ENCODE measurements around the gene GLG1. TPM values are rescaled to one million over a fixed set of nuclear protein-coding genes. Genes with fewer than 3 reads are reported as not detected.
A peak's percentile ranks its signal among the peaks of the same experiment; 100 is the strongest.

The GLG1 gene
- total RNA-seq, 1 donor from 2014 or later: 153 TPM

- no peak for DNase-seq (ENCODE audit: low spot score)
- Mint-ChIP-seq H3K4me3 (ENCODE audit: unreplicated experiment) (peak overlapping the region; percentile 74), H3K9me3 (ENCODE audit: unreplicated experiment) (no peaks in the 10 kb centered on the region), H3K4me1 (ENCODE audit: unreplicated experiment) (peaks cover 2% of the 10 kb centered on the region), H3K27ac (ENCODE audit: unreplicated experiment) (peak overlapping the region; percentile 83), H3K27me3 (ENCODE audit: unreplicated experiment) (peaks cover 6% of the 10 kb centered on the region), H3K36me3 (ENCODE audit: low read depth, unreplicated experiment) (peaks cover 44% of the 10 kb centered on the region)
- TF ChIP-seq CTCF (IDR thresholded peaks at IDR 0.05; ENCODE audit: unreplicated experiment): no peak
These were observed 151.7 kb downstream of the GLG1 start for GRCh38 chr16:74455213-74455612.

GRCh38 chr16:74451951-74452758 lies 154.8 kb downstream of the GLG1 start:
- Mint-ChIP-seq H3K4me1 (ENCODE audit: unreplicated experiment) (peaks cover 13% of the 10 kb centered on the region), H3K36me3 (ENCODE audit: low read depth, unreplicated experiment) (peaks cover 39% of the 10 kb centered on the region)

GRCh38 chr16:74450967-74451760 lies 155.8 kb downstream of the GLG1 start:
- H3K4me3 Mint-ChIP-seq (ENCODE audit: unreplicated experiment): no peak overlapping the region
- no peak overlapping the region for H3K27ac Mint-ChIP-seq (ENCODE audit: unreplicated experiment)
- peaks cover 13% of the 10 kb centered on the region for H3K4me1 Mint-ChIP-seq (ENCODE audit: unreplicated experiment)
- DNase-seq (ENCODE audit: low spot score): no peak
- TF ChIP-seq CTCF (IDR thresholded peaks at IDR 0.05; ENCODE audit: unreplicated experiment): no peak
- peaks cover 6% of the 10 kb centered on the region for H3K27me3 Mint-ChIP-seq (ENCODE audit: unreplicated experiment)
- H3K9me3 Mint-ChIP-seq (ENCODE audit: unreplicated experiment): no peaks in the 10 kb centered on the region
- peaks cover 43% of the 10 kb centered on the region for H3K36me3 Mint-ChIP-seq (ENCODE audit: low read depth, unreplicated experiment)

More at GRCh38 chr16:74451951-74452758, 154.8 kb downstream of the GLG1 start:
- peak overlapping the region; percentile 37 for H3K4me3 Mint-ChIP-seq (ENCODE audit: unreplicated experiment)
- no peak overlapping the region for H3K27ac Mint-ChIP-seq (ENCODE audit: unreplicated experiment)
- H3K9me3 Mint-ChIP-seq (ENCODE audit: unreplicated experiment): no peaks in the 10 kb centered on the region
- TF ChIP-seq CTCF (IDR thresholded peaks at IDR 0.05; ENCODE audit: unreplicated experiment): no peak
- H3K27me3 Mint-ChIP-seq (ENCODE audit: unreplicated experiment): peaks cover 6% of the 10 kb centered on the region
- no peak for DNase-seq (ENCODE audit: low spot score)

GRCh38 chr16:74450236-74450635 lies 156.7 kb downstream of the GLG1 start:
- H3K36me3 Mint-ChIP-seq (ENCODE audit: low read depth, unreplicated experiment): peaks cover 35% of the 10 kb centered on the region
- TF ChIP-seq CTCF (IDR thresholded peaks at IDR 0.05; ENCODE audit: unreplicated experiment): no peak
- H3K9me3 Mint-ChIP-seq (ENCODE audit: unreplicated experiment): no peaks in the 10 kb centered on the region
- peaks cover 3% of the 10 kb centered on the region for H3K27me3 Mint-ChIP-seq (ENCODE audit: unreplicated experiment)
- peaks cover 13% of the 10 kb centered on the region for H3K4me1 Mint-ChIP-seq (ENCODE audit: unreplicated experiment)
- no peak for DNase-seq (ENCODE audit: low spot score)
- H3K4me3 Mint-ChIP-seq (ENCODE audit: unreplicated experiment): no peak overlapping the region
- no peak overlapping the region for H3K27ac Mint-ChIP-seq (ENCODE audit: unreplicated experiment)
